Kidney (tissue), 14 donors: ENCODE data around the gene TMSB4Y. TPM values are rescaled to one million over a fixed set of nuclear protein-coding genes. Genes with fewer than 3 reads are reported as not detected.

Experiments used
- DNase-seq, 5 donors: peaks; one replicate each; pipeline ENCODE4 v3.0.0-alpha.2; 2013 to 2020
- FAIRE-seq: peaks from 2 replicates; lab custom pipeline; 2012; peaks lifted over from hg19 to GRCh38; lab: Jason Lieb, UNC
- H3K27ac ChIP-seq, 2 donors: one replicate each; pipeline ENCODE4 v1.7.0; 2013; ENCODE audit warnings: low read depth in 2 of 2, low read length in 2 of 2, inconsistent platforms in 1 of 2
- H3K27me3 ChIP-seq: one replicate; pipeline ENCODE4 v1.7.1; 2013; ENCODE audit warnings: low read length, inconsistent platforms; ENCODE audit not compliant: control insufficient read depth, insufficient read depth
- H3K36me3 ChIP-seq, 3 donors: one replicate each; pipeline versions ENCODE4 v1.7.0 to v1.7.1; 2013; ENCODE audit warnings: low read length in 3 of 3, control low read depth in 1 of 3, inconsistent platforms in 1 of 3; ENCODE audit not compliant: insufficient read depth in 3 of 3, control insufficient read depth in 2 of 3
- H3K4me1 ChIP-seq, 3 donors: one replicate each; pipeline versions ENCODE4 v1.7.0 to v1.7.1; 2013; ENCODE audit warnings: low read length in 3 of 3, inconsistent platforms in 1 of 3, low read depth in 1 of 3; ENCODE audit not compliant: control insufficient read depth in 2 of 3, insufficient read depth in 2 of 3
- H3K4me3 ChIP-seq, 3 donors: one replicate each; pipeline versions ENCODE4 v1.7.0 to v1.8.1; 2013; ENCODE audit warnings: low read length in 3 of 3, control low read depth in 1 of 3, inconsistent platforms in 1 of 3
- H3K9ac ChIP-seq, 3 donors: one replicate each; pipeline versions ENCODE4 v1.7.0 to v1.7.1; 2013; ENCODE audit warnings: low read length in 3 of 3, control low read depth in 1 of 3, inconsistent platforms in 1 of 3
- H3K9me3 ChIP-seq, 3 donors: one replicate each; pipeline versions ENCODE4 v1.7.0 to v1.7.1; 2013; ENCODE audit warnings: low read length in 3 of 3, control low read depth in 1 of 3, inconsistent platforms in 1 of 3; ENCODE audit not compliant: control insufficient read depth in 2 of 3, insufficient read depth in 1 of 3
- intact Hi-C: fragments of 100-400 bp; cut with DNase I; formaldehyde crosslinking; loops from one replicate; pipeline ENCODE4 v1.11.1; 2022
- polyA plus RNA-seq: library from polyadenylated mRNA; stranded (reverse); fragments of 350-450 nt; fragmentation: Illumina TruSeq; extraction: RNeasy Lipid Tissue Mini Kit (QIAGEN cat#74804); gene quantifications from one replicate; pipeline ENCODE4 v1.2.3, GENCODE V29; 2014; ENCODE audit warnings: low read depth, low replicate concordance; ENCODE audit not compliant: insufficient read depth
- total RNA-seq: library from RNA; stranded (reverse); fragmentation: NEBNext Ultra II Directional; extraction: Animal tissue kit (Norgen Biotek cat#: 25700); gene quantifications from one replicate; pipeline ENCODE4 v1.2.1, GENCODE V29; 2021
- TF ChIP-seq, protein P1 (sequence below): IDR thresholded peaks from 3 replicates; pipeline ENCODE4 v1.5.1; 2012; ENCODE audit warnings: mild to moderate bottlenecking, moderate library complexity, borderline replicate concordance; ENCODE audit not compliant: insufficient read depth; ENCODE audit errors: extremely low read depth
- donor health status: control.
- donor health status: control.
- donor health status: control.
- donor health status: control.
- donor health status: control.
- donor health status: DM: yes; HTN: yes; CAD: no.
- donor health status: Normal renal cell carcinoma (clear cell type).

TMSB4Y gene
- total and polyA plus RNA-seq, 2 donors from 2014 or later = 2.6 TPM; not detected in 1

DNA sequence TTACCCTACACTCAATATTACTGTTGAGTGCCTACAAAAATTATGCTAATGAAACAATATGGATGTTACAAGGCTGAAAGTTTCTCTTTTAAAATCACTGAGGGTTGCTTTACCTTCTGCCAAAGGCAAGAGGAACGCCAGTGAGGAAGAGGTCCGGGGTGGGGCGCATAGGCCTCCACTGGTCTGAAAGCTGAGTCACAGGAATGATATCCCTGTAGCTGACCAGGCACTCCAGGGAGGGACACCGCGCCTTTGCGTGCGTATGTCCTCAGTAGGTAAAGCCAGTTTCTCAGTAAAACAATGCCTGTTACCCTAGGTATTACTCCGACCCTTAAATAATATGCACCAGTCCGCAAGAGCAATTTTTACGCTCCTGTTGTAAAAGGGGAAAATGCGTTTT, 1.4 kb upstream of the TMSB4Y start:
- intact Hi-C loops = no loop called here

GRCh38 chrY:13704121-13704930, 627 bp downstream of the TMSB4Y start:
- TF ChIP-seq, protein P1, sequence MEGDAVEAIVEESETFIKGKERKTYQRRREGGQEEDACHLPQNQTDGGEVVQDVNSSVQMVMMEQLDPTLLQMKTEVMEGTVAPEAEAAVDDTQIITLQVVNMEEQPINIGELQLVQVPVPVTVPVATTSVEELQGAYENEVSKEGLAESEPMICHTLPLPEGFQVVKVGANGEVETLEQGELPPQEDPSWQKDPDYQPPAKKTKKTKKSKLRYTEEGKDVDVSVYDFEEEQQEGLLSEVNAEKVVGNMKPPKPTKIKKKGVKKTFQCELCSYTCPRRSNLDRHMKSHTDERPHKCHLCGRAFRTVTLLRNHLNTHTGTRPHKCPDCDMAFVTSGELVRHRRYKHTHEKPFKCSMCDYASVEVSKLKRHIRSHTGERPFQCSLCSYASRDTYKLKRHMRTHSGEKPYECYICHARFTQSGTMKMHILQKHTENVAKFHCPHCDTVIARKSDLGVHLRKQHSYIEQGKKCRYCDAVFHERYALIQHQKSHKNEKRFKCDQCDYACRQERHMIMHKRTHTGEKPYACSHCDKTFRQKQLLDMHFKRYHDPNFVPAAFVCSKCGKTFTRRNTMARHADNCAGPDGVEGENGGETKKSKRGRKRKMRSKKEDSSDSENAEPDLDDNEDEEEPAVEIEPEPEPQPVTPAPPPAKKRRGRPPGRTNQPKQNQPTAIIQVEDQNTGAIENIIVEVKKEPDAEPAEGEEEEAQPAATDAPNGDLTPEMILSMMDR = no peak
- peak overlapping the region; percentile 83 to 90 for H3K27ac ChIP-seq
- H3K36me3 ChIP-seq = no peaks in the 10 kb centered on the region
- FAIRE-seq = no peak
- intact Hi-C loops = no loop called here
- no peaks in the 10 kb centered on the region for H3K4me1 ChIP-seq
- peak overlapping the region in 2 of 3 donors; percentile 73 to 78 for H3K4me3 ChIP-seq
- no peaks in the 10 kb centered on the region for H3K9me3 ChIP-seq
- peak in 2 of 5 donors; percentile 71 to 83 for DNase-seq
- peak overlapping the region in 2 of 3 donors; percentile 60 to 78 for H3K9ac ChIP-seq
- H3K27me3 ChIP-seq = no peaks in the 10 kb centered on the region

More for the DNA sequence above, 1.4 kb upstream of the TMSB4Y start:
- Histone ChIP-seq H3K9ac (no peak overlapping the region), H3K4me1 (no peaks in the 10 kb centered on the region), H3K27me3 (no peaks in the 10 kb centered on the region), H3K4me3 (no peak overlapping the region), H3K27ac (no peak overlapping the region), H3K9me3 (no peaks in the 10 kb centered on the region), H3K36me3 (no peaks in the 10 kb centered on the region)
- DNase-seq = peak in 1 of 5 donors; percentile 38
- FAIRE-seq = no peak
- TF ChIP-seq, protein P1 = no peak

GRCh38 chrY:13705197-13705596, 1.5 kb downstream of the TMSB4Y start:
- no peak overlapping the region for H3K27ac ChIP-seq

More at GRCh38 chrY:13705197-13705596, 1.5 kb downstream of the TMSB4Y start:
- intact Hi-C loops = no loop called here
- Histone ChIP-seq H3K36me3 (no peaks in the 10 kb centered on the region), H3K9me3 (no peaks in the 10 kb centered on the region), H3K9ac (peak overlapping the region in 1 of 3 donors; percentile 78), H3K27me3 (no peaks in the 10 kb centered on the region), H3K4me1 (no peaks in the 10 kb centered on the region), H3K4me3 (peak overlapping the region in 2 of 3 donors; percentile 73 to 78)
- FAIRE-seq (no peak), DNase-seq (peak in 2 of 5 donors; percentile 39 to 49)
- TF ChIP-seq, protein P1 = no peak
